ENCODE measurements around the gene PPM1H. TPM values are rescaled to one million over a fixed set of nuclear protein-coding genes. Genes with fewer than 3 reads are reported as not detected.

Gene PPM1H
- total and polyA plus RNA-seq, 10 of the 15 experiments (the other 5 are each of a cell fraction or from before 2014, with no cell fraction given): 0.11 to 0.83 (median 0.49) TPM

DNA sequence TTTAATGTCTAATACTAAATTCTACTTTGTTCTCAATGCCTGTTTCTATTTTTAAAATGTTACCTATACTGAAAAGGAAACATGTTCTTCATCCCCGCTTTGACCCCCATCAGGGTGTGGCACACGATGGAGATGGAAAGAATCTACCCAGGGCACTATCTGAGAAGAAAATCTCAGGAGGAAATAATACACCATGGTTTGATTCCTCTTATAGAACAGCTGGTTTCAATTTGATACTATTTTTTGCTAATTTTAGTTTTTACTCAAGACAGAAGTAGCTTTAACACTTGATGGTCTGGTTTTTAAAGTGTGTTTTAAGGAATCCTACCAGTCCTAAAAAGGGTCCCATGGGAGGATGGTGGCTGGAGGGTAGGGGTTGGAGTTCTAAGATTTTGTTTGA is 56.7 kb downstream of the PPM1H start:
- no peak overlapping the region for H2AFZ ChIP-seq (ENCODE audit: control insufficient read depth, low read depth, low read length)
- no peaks in the 10 kb centered on the region for H3K79me2 ChIP-seq (ENCODE audit: control insufficient read depth, insufficient read depth, low read length)
- no peak for FAIRE-seq
- H3K4me1 ChIP-seq (ENCODE audit: control insufficient read depth, insufficient read depth, low read length): peaks cover 3% of the 10 kb centered on the region; the same call in 1 of the 2 replicates
- CTCF ChIA-PET: no interaction called here
- no peak overlapping the region for H3K27ac ChIP-seq (ENCODE audit: control insufficient read depth, insufficient read depth)
- no peak for DNase-seq (ENCODE audit: low read depth, low spot score)
- H3K36me3 ChIP-seq (ENCODE audit: control insufficient read depth in 2 of 2, insufficient read depth in 2 of 2, low read length in 1 of 2): no peaks in the 10 kb centered on the region
- BruUV-seq (replicated peaks): no TSS peak
- no peaks in the 10 kb centered on the region for H4K20me1 ChIP-seq (ENCODE audit: control insufficient read depth, insufficient read depth)
- in situ Hi-C loops (cut with MboI): no loop called here
- H3K4me2 ChIP-seq (ENCODE audit: control insufficient read depth, insufficient read depth): no peak overlapping the region
- intact Hi-C loops (cut with micrococcal nuclease; ENCODE audit: unreplicated experiment): no loop called here
- POLR2A ChIA-PET: no interaction called here
- no peaks in the 10 kb centered on the region; the same call in 2 of the 3 replicates for H3K9me3 ChIP-seq (replicated peaks; ENCODE audit: control insufficient read depth, insufficient read depth, low read length)
- no peak overlapping the region for H3K9ac ChIP-seq (ENCODE audit: control insufficient read depth, insufficient read depth, low read length)
- RAD21 ChIA-PET (ENCODE audit: unreplicated experiment): no interaction called here
- no peak overlapping the region for H3K4me3 ChIP-seq
- 5% methylated on average over 2 of the region's 2 CpGs for WGBS (ENCODE audit: insufficient coverage, insufficient replicate concordance, low lambda C conversion rate, missing lambda C conversion rate)
- ATAC-seq: no peak
- 0 out of 4 replicates have a peak, but pooled peaks cover 0 to 3% of the 10 kb centered on the region in 2 experiments for H3K27me3 ChIP-seq (replicated peaks in 1 of 2; ENCODE audit: control insufficient read depth in 2 of 2, insufficient read depth in 2 of 2, low read length in 1 of 2)
- no peak for TF ChIP-seq TCF12 (IDR thresholded peaks at IDR 0.05; ENCODE audit: low read depth, low read length)
- no peak for TF ChIP-seq ZBED1 (IDR thresholded peaks at IDR 0.05; ENCODE audit: borderline replicate concordance)
- TF ChIP-seq SPI1 (IDR thresholded peaks at IDR 0.05; ENCODE audit: borderline replicate concordance, insufficient read depth, low read depth, low read length): no peak
- no peak for TF ChIP-seq HDAC2 (IDR thresholded peaks at IDR 0.05)
- no peak for TF ChIP-seq CBFB (IDR thresholded peaks at IDR 0.05; ENCODE audit: low read depth)
- no peak for TF ChIP-seq CBX3 (IDR thresholded peaks at IDR 0.05; ENCODE audit: borderline replicate concordance, low read depth)
- TF ChIP-seq SMAD5 (IDR thresholded peaks at IDR 0.05; ENCODE audit: low read depth): no peak
- no peak for TF ChIP-seq RCOR1 (conservative IDR thresholded peaks at IDR 0.05; ENCODE audit: low read depth, low read length)
- no peak for TF ChIP-seq GABPA (IDR thresholded peaks at IDR 0.05; ENCODE audit: low read depth)
- TF ChIP-seq, protein P1, sequence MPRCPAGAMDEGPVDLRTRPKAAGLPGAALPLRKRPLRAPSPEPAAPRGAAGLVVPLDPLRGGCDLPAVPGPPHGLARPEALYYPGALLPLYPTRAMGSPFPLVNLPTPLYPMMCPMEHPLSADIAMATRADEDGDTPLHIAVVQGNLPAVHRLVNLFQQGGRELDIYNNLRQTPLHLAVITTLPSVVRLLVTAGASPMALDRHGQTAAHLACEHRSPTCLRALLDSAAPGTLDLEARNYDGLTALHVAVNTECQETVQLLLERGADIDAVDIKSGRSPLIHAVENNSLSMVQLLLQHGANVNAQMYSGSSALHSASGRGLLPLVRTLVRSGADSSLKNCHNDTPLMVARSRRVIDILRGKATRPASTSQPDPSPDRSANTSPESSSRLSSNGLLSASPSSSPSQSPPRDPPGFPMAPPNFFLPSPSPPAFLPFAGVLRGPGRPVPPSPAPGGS (IDR thresholded peaks at IDR 0.05; ENCODE audit: borderline replicate concordance, insufficient read depth, low read depth, low read length, poor library complexity, severe bottlenecking): no peak
- no peak for TF ChIP-seq RELA (IDR thresholded peaks at IDR 0.05; ENCODE audit: borderline replicate concordance, partially characterized antibody)
- TF ChIP-seq CHD2 (IDR thresholded peaks at IDR 0.05; ENCODE audit: borderline replicate concordance, low read depth, low read length): no peak
- no peak for TF ChIP-seq NBN (IDR thresholded peaks at IDR 0.05)
- TF ChIP-seq, protein P2, sequence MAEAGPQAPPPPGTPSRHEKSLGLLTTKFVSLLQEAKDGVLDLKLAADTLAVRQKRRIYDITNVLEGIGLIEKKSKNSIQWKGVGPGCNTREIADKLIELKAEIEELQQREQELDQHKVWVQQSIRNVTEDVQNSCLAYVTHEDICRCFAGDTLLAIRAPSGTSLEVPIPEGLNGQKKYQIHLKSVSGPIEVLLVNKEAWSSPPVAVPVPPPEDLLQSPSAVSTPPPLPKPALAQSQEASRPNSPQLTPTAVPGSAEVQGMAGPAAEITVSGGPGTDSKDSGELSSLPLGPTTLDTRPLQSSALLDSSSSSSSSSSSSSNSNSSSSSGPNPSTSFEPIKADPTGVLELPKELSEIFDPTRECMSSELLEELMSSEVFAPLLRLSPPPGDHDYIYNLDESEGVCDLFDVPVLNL (IDR thresholded peaks at IDR 0.05; ENCODE audit: low read depth, low read length): no peak
- no peak for TF ChIP-seq SMAD1 (IDR thresholded peaks at IDR 0.05; ENCODE audit: low read depth, partially characterized antibody)
- no peak for TF ChIP-seq IRF4 (IDR thresholded peaks at IDR 0.05; ENCODE audit: low read depth, low read length)
- TF ChIP-seq YY1 (IDR thresholded peaks at IDR 0.05; ENCODE audit: low read depth, low read length): no peak
- TF ChIP-seq, protein P3, sequence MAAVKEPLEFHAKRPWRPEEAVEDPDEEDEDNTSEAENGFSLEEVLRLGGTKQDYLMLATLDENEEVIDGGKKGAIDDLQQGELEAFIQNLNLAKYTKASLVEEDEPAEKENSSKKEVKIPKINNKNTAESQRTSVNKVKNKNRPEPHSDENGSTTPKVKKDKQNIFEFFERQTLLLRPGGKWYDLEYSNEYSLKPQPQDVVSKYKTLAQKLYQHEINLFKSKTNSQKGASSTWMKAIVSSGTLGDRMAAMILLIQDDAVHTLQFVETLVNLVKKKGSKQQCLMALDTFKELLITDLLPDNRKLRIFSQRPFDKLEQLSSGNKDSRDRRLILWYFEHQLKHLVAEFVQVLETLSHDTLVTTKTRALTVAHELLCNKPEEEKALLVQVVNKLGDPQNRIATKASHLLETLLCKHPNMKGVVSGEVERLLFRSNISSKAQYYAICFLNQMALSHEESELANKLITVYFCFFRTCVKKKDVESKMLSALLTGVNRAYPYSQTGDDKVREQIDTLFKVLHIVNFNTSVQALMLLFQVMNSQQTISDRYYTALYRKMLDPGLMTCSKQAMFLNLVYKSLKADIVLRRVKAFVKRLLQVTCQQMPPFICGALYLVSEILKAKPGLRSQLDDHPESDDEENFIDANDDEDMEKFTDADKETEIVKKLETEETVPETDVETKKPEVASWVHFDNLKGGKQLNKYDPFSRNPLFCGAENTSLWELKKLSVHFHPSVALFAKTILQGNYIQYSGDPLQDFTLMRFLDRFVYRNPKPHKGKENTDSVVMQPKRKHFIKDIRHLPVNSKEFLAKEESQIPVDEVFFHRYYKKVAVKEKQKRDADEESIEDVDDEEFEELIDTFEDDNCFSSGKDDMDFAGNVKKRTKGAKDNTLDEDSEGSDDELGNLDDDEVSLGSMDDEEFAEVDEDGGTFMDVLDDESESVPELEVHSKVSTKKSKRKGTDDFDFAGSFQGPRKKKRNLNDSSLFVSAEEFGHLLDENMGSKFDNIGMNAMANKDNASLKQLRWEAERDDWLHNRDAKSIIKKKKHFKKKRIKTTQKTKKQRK (IDR thresholded peaks at IDR 0.05; ENCODE audit: low read depth, low read length): no peak
- SMC1A ChIA-PET (ENCODE audit: uncharacterized antibody, unreplicated experiment): no interaction called here

Data from GM12878 (cell line).